ENCODE data around the gene KIAA1549. TPM values are rescaled to one million over a fixed set of nuclear protein-coding genes. Genes with fewer than 3 reads are reported as not detected.
"Not testable (repeated sequence)": the region's sequence is repeated elsewhere in the genome, so short reads cannot be mapped to it uniquely, and the experiment has no call there.

Gene KIAA1549
- total RNA-seq, 4 donors from 2014 or later, result 0.93 to 3.8 (median 2.0) TPM

GRCh38 chr7:138814816-138815332 is 166.3 kb downstream of the KIAA1549 start:
- H3K4me1 ChIP-seq, result no peaks in the 10 kb centered on the region
- no peaks in the 10 kb centered on the region for H3K9me3 ChIP-seq
- no peak for ATAC-seq
- no peak overlapping the region for H3K27ac ChIP-seq
- TF ChIP-seq POLR2AphosphoS5 (IDR thresholded peaks at IDR 0.05), result no peak
- no peak for TF ChIP-seq EP300 (IDR thresholded peaks at IDR 0.05)
- no peak for TF ChIP-seq POLR2A (IDR thresholded peaks at IDR 0.05)
- no peak for TF ChIP-seq CTCF (IDR thresholded peaks at IDR 0.05)
- WGBS, 2 donors (ENCODE audit: low coverage in 1 of 2), result 57 to 81% methylated on average over 1 of the region's 1 CpG
- no peaks in the 10 kb centered on the region for H3K27me3 ChIP-seq
- no peak overlapping the region for H3K4me3 ChIP-seq
- no peaks in the 10 kb centered on the region for H3K36me3 ChIP-seq

GRCh38 chr7:138813945-138814344 is 167.2 kb downstream of the KIAA1549 start:
- H3K4me3 ChIP-seq, result no peak overlapping the region
- TF ChIP-seq CTCF (IDR thresholded peaks at IDR 0.05), result no peak
- TF ChIP-seq EP300 (IDR thresholded peaks at IDR 0.05), result no peak
- no peak for TF ChIP-seq POLR2AphosphoS5 (IDR thresholded peaks at IDR 0.05)
- H3K9me3 ChIP-seq, result no peaks in the 10 kb centered on the region
- no peaks in the 10 kb centered on the region for H3K27me3 ChIP-seq
- H3K4me1 ChIP-seq, result no peaks in the 10 kb centered on the region
- no peak overlapping the region for H3K27ac ChIP-seq
- no peak for ATAC-seq
- 69 to 83% methylated on average over 2 of the region's 2 CpGs for WGBS, 2 donors (ENCODE audit: low coverage in 1 of 2)
- no peaks in the 10 kb centered on the region for H3K36me3 ChIP-seq

GRCh38 chr7:138811327-138811726 is 169.9 kb downstream of the KIAA1549 start:
- H3K4me3 ChIP-seq, ATAC-seq, H3K36me3 ChIP-seq, H3K4me1 ChIP-seq, H3K27me3 ChIP-seq, H3K9me3 ChIP-seq, H3K27ac ChIP-seq: not testable (repeated sequence)
- WGBS, 2 donors (ENCODE audit: low coverage in 1 of 2), result 88 to 100% methylated on average over 1 of the region's 2 CpGs

DNA sequence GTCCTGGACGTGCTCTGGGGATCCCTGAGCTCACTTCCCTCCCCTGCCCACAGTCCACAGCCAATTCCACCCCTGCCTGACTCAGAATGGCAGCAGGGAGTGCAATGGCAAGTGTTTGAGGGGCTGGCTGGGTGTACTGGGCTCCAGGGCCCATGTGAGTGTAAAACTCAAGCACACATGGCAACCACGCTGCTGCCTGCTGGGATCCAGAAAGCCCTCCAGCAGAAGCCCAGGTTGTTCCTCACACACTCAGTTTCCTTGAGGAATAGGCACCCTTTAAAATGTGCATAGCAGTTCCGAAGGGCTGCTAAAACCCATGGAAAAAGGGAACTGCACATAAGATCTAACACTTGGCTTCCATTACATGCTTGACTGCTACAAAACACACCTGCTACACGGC is 171.8 kb downstream of the KIAA1549 start:
- H3K27me3 ChIP-seq, result no peaks in the 10 kb centered on the region
- no peak for TF ChIP-seq POLR2A (IDR thresholded peaks at IDR 0.05)
- no peak for TF ChIP-seq EP300 (IDR thresholded peaks at IDR 0.05)
- no peak for TF ChIP-seq POLR2AphosphoS5 (IDR thresholded peaks at IDR 0.05)
- no peak for TF ChIP-seq CTCF (IDR thresholded peaks at IDR 0.05)
- ATAC-seq, result no peak
- H3K4me3 ChIP-seq, result no peak overlapping the region
- no peaks in the 10 kb centered on the region for H3K36me3 ChIP-seq
- 42 to 71% methylated on average over 2 to 3 of the region's 4 CpGs for WGBS, 2 donors (ENCODE audit: low coverage in 1 of 2)
- H3K9me3 ChIP-seq, result peaks cover 0 to 9% (median 0%) of the 10 kb centered on the region in 3 donors
- no peaks in the 10 kb centered on the region for H3K4me1 ChIP-seq
- no peak overlapping the region for H3K27ac ChIP-seq

- Histone ChIP-seq H3K36me3 (no peaks in the 10 kb centered on the region), H3K4me1 (no peaks in the 10 kb centered on the region), H3K27me3 (peaks cover 6% of the 10 kb centered on the region), H3K9me3 (peaks cover 0 to 9% (median 0%) of the 10 kb centered on the region in 3 donors), H3K4me3 (no peak overlapping the region), H3K27ac (no peak overlapping the region)
- 80% methylated on average over 1 of the region's 1 CpG; no CpG with 5 or more reads in 1 of the 2 donors for WGBS, 2 donors (ENCODE audit: low coverage in 1 of 2)
- ATAC-seq, result no peak
- TF ChIP-seq POLR2A (IDR thresholded peaks at IDR 0.05) (no peak), EP300 (IDR thresholded peaks at IDR 0.05) (no peak), CTCF (IDR thresholded peaks at IDR 0.05) (no peak), POLR2AphosphoS5 (IDR thresholded peaks at IDR 0.05) (no peak)
Measured at GRCh38 chr7:138804618-138805017, 176.6 kb downstream of the KIAA1549 start.

Data from gastroesophageal sphincter (tissue), 4 donors.